ENCODE measurements around the gene RILPL2.
"Not testable (repeated sequence)": the region's sequence is repeated elsewhere in the genome, so short reads cannot be mapped to it uniquely, and the experiment has no call there.

RILPL2 gene

DNA sequence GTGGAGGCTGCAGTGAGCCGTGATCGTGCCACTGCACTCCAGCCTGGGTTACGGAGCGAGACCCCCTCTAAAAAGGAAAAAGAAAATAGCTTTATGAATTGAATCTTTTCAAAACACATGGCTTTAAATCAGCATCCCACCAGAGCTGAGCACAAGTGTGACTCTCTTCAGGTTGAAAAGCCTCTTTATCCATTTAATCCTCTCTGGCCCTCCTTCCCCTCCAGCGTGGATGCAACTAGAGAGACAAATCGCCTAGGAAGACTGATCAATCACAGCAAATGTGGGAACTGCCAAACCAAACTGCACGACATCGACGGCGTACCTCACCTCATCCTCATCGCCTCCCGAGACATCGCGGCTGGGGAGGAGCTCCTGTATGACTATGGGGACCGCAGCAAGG lies 29.2 kb downstream of the RILPL2 start:
- not testable (repeated sequence) for DNase-seq (ENCODE audit: low read depth in 1 of 2, low spot score in 1 of 2)

DNA sequence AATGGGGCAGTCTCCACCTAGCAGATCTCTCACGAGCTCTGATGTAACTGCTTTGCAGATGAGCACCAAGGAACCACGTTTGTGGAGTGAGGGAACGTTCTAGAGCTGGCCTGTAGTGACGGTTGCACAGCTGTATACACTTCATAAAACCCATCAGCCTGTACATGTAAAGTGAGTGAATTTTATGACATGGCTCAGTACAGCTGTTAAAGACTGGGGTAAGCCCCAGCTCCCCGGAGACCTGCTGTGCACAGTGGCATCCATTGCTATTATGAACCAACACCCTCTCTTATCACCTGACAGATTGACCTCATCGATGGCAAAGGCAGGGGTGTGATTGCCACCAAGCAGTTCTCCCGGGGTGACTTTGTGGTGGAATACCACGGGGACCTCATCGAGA lies 31.9 kb downstream of the RILPL2 start:
- no peak for DNase-seq (ENCODE audit: low read depth in 1 of 2, low spot score in 1 of 2)

DNA sequence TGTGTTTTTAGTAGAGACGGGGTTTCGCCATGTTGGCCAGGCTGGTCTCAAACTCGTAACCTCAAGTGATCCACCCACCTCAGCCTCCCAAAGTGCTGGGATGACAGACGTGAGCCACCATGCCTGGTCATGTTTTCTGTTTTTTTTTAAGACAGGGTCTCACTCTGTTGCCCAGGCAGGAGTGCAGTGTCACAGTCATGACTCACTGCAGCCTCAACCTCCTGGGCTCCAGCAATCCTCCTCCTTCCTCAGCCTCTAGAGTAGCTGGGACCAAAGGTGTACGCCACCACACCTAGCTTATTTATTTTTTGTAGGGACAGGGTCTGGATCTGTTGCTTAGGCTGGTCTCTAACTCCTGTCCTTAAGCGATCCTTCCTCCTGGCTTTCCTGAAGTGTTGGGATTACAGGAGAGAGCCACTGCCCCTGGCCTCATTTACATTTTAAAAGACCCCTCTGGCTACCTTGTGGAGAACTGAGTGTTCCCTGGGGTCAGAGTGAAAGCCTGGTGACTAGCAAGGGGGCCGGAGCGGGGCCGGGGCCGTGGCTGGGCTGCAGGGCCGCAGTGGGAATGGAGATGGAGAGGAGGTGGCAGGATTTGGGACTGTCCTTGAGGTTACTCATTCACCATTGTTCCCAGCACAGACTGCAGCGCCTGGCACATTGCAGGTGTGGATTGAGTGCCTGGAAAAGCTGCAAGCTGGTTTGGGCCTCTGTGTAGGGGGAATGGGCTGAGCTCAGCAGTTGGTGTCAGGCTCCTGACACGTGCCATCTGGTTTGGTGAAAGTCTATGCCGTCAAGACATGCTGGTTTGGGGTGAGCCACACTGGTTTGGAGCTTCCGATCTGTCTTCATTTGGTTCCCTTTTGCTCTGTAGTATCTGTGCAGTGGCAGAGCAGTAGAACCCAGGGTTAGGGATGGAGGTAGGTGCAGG lies 34.5 kb downstream of the RILPL2 start:
- DNase-seq (ENCODE audit: low read depth in 1 of 2, low spot score in 1 of 2): no peak

DNA sequence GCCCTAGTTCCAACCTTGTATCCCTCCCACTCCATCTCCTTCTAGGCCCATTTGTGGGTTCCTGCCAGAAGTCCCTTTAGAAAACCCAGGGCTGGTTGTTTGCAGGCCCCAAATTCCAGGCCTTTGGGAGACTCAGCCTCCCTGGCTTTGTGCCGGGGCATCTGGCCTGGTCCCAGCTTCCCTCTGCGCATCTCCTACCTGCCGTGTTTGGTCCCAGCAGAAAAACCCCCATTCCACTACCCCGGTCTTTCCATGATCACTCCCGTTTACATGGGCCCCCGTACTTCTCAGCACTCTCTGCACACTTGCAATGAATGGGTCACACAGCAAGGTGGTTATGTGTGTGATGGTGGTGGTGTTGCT lies 37.2 kb downstream of the RILPL2 start:
- DNase-seq (ENCODE audit: low read depth in 1 of 2, low spot score in 1 of 2): no peak

- no peak for DNase-seq (ENCODE audit: low read depth in 1 of 2, low spot score in 1 of 2)
Observed at GRCh38 chr12:123398550-123399254, 37.8 kb downstream of the RILPL2 start.

DNA sequence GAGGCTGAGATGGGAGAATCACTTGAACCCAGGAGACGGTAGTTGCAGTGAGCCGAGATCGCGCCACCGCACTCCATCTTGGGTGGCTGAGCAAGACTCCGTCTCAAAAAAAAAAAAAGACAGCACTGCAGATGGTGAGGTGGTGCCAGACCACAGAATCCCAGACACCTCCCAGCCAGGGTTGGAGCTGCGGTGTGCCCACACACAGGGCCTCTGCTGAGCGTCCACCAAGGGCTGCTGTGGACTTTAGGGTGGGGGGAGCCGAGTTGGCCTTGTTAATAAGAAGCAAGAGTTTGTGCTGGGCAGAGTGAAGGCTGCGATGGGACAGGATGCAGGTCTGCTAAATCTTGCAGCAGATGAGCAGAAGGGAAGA lies 38.3 kb downstream of the RILPL2 start:
- no peak for DNase-seq (ENCODE audit: low read depth in 1 of 2, low spot score in 1 of 2)

DNA sequence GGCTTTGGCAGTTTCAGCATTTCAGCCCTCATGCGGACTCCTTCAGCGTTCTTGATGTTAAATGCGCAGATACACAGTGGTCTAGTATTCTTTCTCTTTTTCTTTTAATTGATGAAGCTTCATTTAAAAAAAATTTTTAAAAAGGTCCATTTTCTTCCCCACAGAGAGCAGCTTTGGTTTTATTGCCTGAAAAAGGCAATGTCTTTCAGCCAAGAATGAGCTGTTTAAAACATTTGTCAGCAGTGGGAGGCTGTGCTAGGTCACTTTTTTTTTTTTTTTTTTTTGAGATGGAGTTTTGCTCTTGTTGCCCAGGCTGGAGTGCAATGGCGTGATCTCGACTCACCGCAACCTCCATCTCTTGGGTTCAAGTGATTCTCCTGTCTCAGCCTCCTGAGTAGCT lies 39.1 kb downstream of the RILPL2 start:
- no peak for DNase-seq (ENCODE audit: low read depth in 1 of 2, low spot score in 1 of 2)

DNA sequence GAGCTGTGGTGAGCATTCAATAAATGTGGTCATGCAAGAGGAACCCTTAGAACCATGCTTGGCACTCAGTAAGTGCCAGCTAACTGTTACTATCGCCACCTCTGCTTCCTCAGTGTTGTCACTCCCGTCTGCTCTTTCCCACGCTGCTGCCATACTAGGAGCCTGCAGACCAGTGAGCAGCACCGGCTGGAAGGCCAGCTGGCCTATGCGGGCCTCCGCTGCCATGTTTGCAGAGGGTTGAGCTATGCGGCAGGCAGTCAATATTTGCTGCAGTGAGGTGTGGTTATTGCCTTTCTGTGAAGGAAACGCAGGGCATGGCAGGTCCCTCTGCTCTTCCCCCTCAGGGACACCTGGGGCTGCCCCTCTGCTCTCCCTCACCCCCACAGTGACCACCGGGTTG lies 39.5 kb downstream of the RILPL2 start:
- no peak for DNase-seq (ENCODE audit: low read depth in 1 of 2, low spot score in 1 of 2)

DNA sequence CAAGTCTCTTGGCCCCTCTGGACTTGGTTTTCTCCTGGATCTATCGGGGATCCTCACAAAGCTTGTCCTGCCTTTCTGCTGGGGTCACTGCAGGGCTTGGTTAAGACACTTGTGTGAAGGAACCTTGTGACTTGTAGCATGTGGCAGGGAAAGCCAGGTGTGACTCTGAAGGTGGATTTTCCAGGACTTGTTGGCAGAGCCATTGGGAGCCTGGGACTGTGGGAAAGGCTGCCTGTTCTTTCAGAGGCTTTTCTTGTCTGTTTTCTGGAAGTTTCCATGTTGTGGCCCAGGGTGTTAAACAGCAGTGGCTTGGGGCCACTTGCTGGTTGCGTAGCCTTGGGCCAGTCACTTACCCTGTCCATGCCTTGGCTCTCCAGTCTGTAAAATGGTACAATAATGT lies 39.9 kb downstream of the RILPL2 start:
- DNase-seq (ENCODE audit: low read depth in 1 of 2, low spot score in 1 of 2): no peak

DNA sequence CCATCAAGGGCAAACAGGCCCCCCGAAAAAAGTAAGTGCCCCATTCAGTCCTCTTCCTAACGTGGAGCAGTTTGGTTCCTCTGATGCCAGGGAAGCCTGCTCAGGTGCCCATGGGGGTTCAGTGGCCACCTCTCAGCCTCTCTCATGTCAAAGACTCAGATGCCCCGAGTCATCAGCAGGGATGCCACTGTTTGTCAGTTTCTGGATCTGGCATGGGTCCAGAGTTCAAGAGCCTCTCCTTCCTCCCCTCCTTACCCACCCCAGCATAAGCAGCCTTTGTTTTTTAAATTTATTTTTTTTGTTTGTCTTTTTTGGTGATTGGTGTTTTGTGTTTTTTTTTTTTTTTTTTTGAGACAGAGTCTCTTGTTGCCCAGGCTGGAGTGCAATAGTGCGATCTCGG lies 41.2 kb downstream of the RILPL2 start:
- no peak for DNase-seq (ENCODE audit: low read depth in 1 of 2, low spot score in 1 of 2)

DNA sequence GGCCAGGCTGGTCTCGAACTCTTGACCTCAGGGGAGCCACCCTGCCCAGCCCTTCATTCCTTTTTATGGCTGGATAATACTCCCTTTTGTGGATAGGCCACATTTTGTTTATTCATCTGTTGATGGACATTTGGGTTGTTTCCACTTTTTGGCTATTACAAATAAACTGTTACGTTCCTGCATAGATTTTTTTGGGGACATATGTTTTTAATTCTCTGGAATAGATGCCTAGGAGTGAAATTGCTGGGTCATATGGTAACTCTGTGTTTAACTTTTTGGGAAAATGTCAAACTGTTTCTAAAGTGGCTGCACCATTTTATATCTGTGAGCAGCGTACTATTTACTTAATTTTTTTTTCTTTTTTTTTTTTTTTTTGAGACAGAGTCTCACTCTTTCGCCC lies 42.7 kb downstream of the RILPL2 start:
- DNase-seq (ENCODE audit: low read depth in 1 of 2, low spot score in 1 of 2): no peak

GRCh38 chr12:123391546-123392343 lies 44.7 kb downstream of the RILPL2 start:
- no peak for DNase-seq (ENCODE audit: low read depth in 1 of 2, low spot score in 1 of 2)

- no peak for DNase-seq (ENCODE audit: low read depth in 1 of 2, low spot score in 1 of 2)
Observed at GRCh38 chr12:123390498-123391426, 45.7 kb downstream of the RILPL2 start.

- peak in 1 of 2 donors; percentile 20 for DNase-seq (ENCODE audit: low read depth in 1 of 2, low spot score in 1 of 2)
Observed at GRCh38 chr12:123389560-123390351, 46.7 kb downstream of the RILPL2 start.

DNA sequence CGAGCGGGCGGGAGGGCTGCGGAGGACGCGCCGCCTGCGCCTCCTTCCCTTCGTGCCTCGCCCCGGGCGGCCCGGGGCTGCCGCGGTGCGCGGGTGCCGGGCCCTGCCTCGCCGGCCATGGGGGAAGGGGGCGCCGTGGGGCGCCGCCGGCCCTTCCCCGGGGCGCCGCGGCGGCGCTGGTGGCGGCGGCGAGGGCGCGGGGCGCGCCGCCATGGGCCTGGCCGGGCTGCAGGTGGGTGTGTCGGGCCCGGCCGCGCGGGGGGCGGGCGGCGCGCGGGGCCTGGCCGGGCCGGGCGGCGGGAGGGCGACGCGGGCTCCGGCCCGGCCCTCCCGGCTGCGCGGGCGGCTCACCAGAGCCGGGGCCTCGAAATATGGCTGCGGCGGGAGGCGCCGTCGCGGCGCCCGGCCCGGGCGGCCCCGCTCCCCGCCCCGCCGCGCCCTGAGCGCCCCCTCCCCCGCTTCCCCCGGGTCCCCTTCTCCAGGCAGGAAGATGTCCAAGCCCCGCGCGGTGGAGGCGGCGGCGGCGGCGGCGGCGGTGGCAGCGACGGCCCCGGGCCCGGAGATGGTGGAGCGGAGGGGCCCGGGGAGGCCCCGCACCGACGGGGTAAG lies 47.4 kb downstream of the RILPL2 start:
- peak in 1 of 2 donors; percentile 6 for DNase-seq (ENCODE audit: low read depth in 1 of 2, low spot score in 1 of 2)

- peak; percentile 60 to 63 for DNase-seq (ENCODE audit: low read depth in 1 of 2, low spot score in 1 of 2)
Observed at GRCh38 chr12:123388177-123388950, 48.1 kb downstream of the RILPL2 start.

- no peak for DNase-seq (ENCODE audit: low read depth in 1 of 2, low spot score in 1 of 2)
Observed at GRCh38 chr12:123387508-123388176, 48.8 kb downstream of the RILPL2 start.

DNA sequence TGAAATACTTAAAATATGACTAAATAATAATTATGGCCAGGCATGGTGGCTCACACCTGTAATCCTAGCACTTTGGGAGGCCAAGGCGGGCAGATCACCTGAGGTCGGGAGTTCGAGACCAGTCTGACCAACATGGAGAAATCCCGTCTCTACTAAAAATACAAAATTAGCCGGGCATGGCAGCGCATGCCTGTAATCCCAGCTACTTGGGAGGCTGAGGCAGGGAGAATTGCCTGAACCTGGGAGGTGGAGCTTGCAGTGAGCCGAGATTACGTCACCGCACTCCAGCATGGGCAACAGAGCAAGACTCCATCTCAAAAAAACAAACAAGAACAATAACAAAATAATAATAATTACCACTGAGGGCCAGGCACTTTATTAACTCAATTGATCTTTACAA lies 50.9 kb downstream of the RILPL2 start:
- not testable (repeated sequence) for DNase-seq (ENCODE audit: low read depth in 1 of 2, low spot score in 1 of 2)
